Astrocyte of the spinal cord (primary cell): ENCODE results near the gene HSD17B12.

Experiments
- DNase-seq: peaks from one replicate; pipeline ENCODE4 v3.0.0; 2011; ENCODE audit warnings: low read depth, low spot score
- H3K4me3 ChIP-seq: 2 replicates; pipeline ENCODE4 v1.5.1; 2011; ENCODE audit warnings: low read depth, mild to moderate bottlenecking, low read length, moderate library complexity
- in situ Hi-C: cut with HindIII; loops from 2 replicates; pipeline ENCODE4 v1.10.0; 2017; ENCODE audit warnings: low sequenced_read_pairs
- TF ChIP-seq, protein P1 (sequence below): IDR thresholded peaks from 2 replicates; pipeline ENCODE4 v1.5.1; 2012; ENCODE audit warnings: low read depth, mild to moderate bottlenecking, low read length, inconsistent platforms

The HSD17B12 gene

GRCh38 chr11:43712676-43713075 lies 32.1 kb downstream of the HSD17B12 start:
- TF ChIP-seq, protein P1, sequence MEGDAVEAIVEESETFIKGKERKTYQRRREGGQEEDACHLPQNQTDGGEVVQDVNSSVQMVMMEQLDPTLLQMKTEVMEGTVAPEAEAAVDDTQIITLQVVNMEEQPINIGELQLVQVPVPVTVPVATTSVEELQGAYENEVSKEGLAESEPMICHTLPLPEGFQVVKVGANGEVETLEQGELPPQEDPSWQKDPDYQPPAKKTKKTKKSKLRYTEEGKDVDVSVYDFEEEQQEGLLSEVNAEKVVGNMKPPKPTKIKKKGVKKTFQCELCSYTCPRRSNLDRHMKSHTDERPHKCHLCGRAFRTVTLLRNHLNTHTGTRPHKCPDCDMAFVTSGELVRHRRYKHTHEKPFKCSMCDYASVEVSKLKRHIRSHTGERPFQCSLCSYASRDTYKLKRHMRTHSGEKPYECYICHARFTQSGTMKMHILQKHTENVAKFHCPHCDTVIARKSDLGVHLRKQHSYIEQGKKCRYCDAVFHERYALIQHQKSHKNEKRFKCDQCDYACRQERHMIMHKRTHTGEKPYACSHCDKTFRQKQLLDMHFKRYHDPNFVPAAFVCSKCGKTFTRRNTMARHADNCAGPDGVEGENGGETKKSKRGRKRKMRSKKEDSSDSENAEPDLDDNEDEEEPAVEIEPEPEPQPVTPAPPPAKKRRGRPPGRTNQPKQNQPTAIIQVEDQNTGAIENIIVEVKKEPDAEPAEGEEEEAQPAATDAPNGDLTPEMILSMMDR: no peak
- no peak overlapping the region for H3K4me3 ChIP-seq
- in situ Hi-C loops: no loop called here
- DNase-seq: peak; percentile 21

- H3K4me3 ChIP-seq: no peak overlapping the region
- no peak for DNase-seq
- in situ Hi-C loops: no loop called here
- TF ChIP-seq, protein P1: no peak
These were observed 37.8 kb downstream of the HSD17B12 start for GRCh38 chr11:43718373-43718772.

DNA sequence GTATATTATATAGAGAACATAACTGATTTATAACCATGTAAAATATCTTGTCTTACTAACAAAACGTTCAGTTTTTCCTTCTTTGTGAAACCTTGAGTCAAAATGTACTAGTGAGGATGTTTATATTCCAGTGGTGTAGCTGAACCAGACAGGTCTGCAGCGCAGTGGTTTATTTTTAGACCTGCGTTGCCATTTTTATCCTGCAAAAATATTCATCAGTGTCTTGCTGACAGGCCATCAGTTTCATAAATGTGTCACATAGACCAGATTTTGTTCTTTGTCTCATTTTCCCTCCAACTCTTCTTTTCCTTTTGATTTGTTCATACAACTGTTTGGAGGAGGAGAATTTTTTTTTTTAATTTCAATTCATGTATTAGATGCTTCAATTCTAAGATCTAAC lies 43.1 kb downstream of the HSD17B12 start:
- in situ Hi-C loops: no loop called here
- H3K4me3 ChIP-seq: no peak overlapping the region
- TF ChIP-seq, protein P1: no peak
- DNase-seq: no peak

DNA sequence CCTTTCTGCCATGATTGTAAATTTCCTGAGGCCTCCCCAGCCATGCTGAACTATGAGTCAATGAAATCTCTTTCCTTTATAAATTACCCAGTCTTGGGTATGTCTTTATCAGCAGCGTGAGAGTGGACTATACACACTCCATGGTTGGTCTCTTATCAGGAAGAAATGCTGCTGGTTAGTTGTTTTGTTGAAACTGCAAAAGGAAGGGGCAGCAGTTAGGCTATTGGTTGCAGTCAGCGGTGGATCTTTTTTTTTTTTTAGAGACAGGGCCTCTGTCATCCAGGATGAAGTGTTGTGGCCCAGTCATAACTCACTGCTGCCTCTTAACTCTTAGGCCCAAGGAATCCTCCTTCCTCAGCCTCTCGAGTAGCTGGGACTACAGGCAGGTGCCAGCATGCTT lies 51.7 kb downstream of the HSD17B12 start:
- TF ChIP-seq, protein P1: no peak
- DNase-seq: no peak
- in situ Hi-C loops: no loop called here
- no peak overlapping the region for H3K4me3 ChIP-seq

DNA sequence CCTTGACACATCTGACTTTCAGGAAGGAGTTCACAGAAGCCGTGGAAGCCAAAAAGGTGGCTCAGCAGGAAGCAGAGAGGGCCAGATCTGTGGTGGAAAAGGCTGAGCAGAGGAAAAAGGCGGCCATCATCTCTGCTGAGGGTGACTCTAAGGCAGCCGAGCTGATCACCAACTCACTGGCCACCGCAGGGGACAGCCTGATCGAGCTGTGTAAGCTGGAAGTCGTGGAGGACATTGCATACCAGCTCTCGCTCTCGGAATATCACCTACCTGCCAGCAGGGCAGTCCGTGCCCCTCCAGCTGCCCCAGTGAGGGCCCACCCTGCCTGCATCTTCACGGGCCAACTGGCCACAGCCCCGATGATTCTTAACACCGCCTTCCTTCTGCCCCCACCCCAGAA lies 53.7 kb downstream of the HSD17B12 start:
- TF ChIP-seq, protein P1: no peak
- no peak overlapping the region for H3K4me3 ChIP-seq
- in situ Hi-C loops: no loop called here
- no peak for DNase-seq

- H3K4me3 ChIP-seq: no peak overlapping the region
- DNase-seq: no peak
- in situ Hi-C loops: no loop called here
- TF ChIP-seq, protein P1: no peak
These were observed 54.6 kb downstream of the HSD17B12 start for GRCh38 chr11:43735115-43735514.

GRCh38 chr11:43735961-43736360 lies 55.4 kb downstream of the HSD17B12 start:
- peak; percentile 64 for DNase-seq
- TF ChIP-seq, protein P1: peak; percentile 10
- H3K4me3 ChIP-seq: no peak overlapping the region
- in situ Hi-C loops: no loop called here
